Measurements from ENCODE around the gene PELI2.

PELI2 gene

GRCh38 chr14:56177036-56177435 lies 58.8 kb downstream of the PELI2 start:
- DNase-seq: no peak

GRCh38 chr14:56180754-56181542 lies 62.7 kb downstream of the PELI2 start:
- DNase-seq: no peak

GRCh38 chr14:56181681-56182085 lies 63.5 kb downstream of the PELI2 start:
- DNase-seq: no peak

- DNase-seq: no peak
These were observed 64.2 kb downstream of the PELI2 start for GRCh38 chr14:56182410-56182809.

GRCh38 chr14:56183631-56184157 lies 65.5 kb downstream of the PELI2 start:
- DNase-seq: no peak

- DNase-seq: no peak
These were observed 67.8 kb downstream of the PELI2 start for GRCh38 chr14:56185992-56186391.

GRCh38 chr14:56187736-56188135 lies 69.5 kb downstream of the PELI2 start:
- DNase-seq: no peak

- no peak for DNase-seq
These were observed 71.1 kb downstream of the PELI2 start for GRCh38 chr14:56189307-56189706.

- DNase-seq: no peak
These were observed 75.1 kb downstream of the PELI2 start for GRCh38 chr14:56193347-56193746.

- no peak for DNase-seq
These were observed 75.8 kb downstream of the PELI2 start for GRCh38 chr14:56194042-56194441.

GRCh38 chr14:56195223-56195622 lies 77.0 kb downstream of the PELI2 start:
- DNase-seq: no peak

GRCh38 chr14:56195704-56196103 lies 77.5 kb downstream of the PELI2 start:
- DNase-seq: no peak

- no peak for DNase-seq
These were observed 78.1 kb downstream of the PELI2 start for GRCh38 chr14:56196274-56196673.

GRCh38 chr14:56197150-56197549 lies 78.9 kb downstream of the PELI2 start:
- DNase-seq: no peak

- DNase-seq: no peak
These were observed 80.2 kb downstream of the PELI2 start for GRCh38 chr14:56198438-56198837.

GRCh38 chr14:56199095-56199981 lies 81.1 kb downstream of the PELI2 start:
- no peak for DNase-seq

GRCh38 chr14:56199982-56200577 lies 81.9 kb downstream of the PELI2 start:
- no peak for DNase-seq

- no peak for DNase-seq
These were observed 84.0 kb downstream of the PELI2 start for GRCh38 chr14:56202256-56202655.

GRCh38 chr14:56205881-56206280 lies 87.7 kb downstream of the PELI2 start:
- no peak for DNase-seq

- no peak for DNase-seq
These were observed 88.4 kb downstream of the PELI2 start for GRCh38 chr14:56206596-56206995.

- no peak for DNase-seq
These were observed 89.5 kb downstream of the PELI2 start for GRCh38 chr14:56207626-56208292.

- no peak for DNase-seq
These were observed 90.3 kb downstream of the PELI2 start for GRCh38 chr14:56208520-56208919.

GRCh38 chr14:56210571-56210970 lies 92.4 kb downstream of the PELI2 start:
- DNase-seq: no peak
